GM12878 (cell line): ENCODE measurements around the gene LOX.

Experiments
- EZH2 ChIP-seq: IDR thresholded peaks from 2 replicates; pipeline ENCODE4 v1.6.1; 2012; ENCODE audit warnings: low read depth, mild to moderate bottlenecking, control low read depth, inconsistent platforms, low read length, borderline replicate concordance; ENCODE audit not compliant: control insufficient read depth
- FOXK2 ChIP-seq: fragments of 450-650 bp; IDR thresholded peaks from 2 replicates; pipeline ENCODE4 v1.6.1; 2017; ENCODE audit warnings: mild to moderate bottlenecking, moderate library complexity
- JUND ChIP-seq: IDR thresholded peaks from 2 replicates; pipeline ENCODE4 v1.6.1; 2012; ENCODE audit warnings: low read depth, mild to moderate bottlenecking, low read length, improper control_type of control experiment, moderate library complexity
- POLR2A ChIP-seq: IDR thresholded peaks from 2 replicates; pipeline ENCODE4 v1.6.1; 2011; ENCODE audit warnings: low read depth, mild to moderate bottlenecking, low read length
- POLR2AphosphoS5 ChIP-seq: IDR thresholded peaks from 2 replicates; pipeline ENCODE4 v1.6.1; 2011; ENCODE audit warnings: mild to moderate bottlenecking, low read length, inconsistent platforms
- SPI1 ChIP-seq: IDR thresholded peaks from 2 replicates; pipeline ENCODE4 v1.6.1; 2011; ENCODE audit warnings: low read depth, mild to moderate bottlenecking, low read length, moderate library complexity, borderline replicate concordance; ENCODE audit not compliant: insufficient read depth
- STAT1 ChIP-seq: fragments of 450-650 bp; conservative IDR thresholded peaks from 2 replicates; pipeline ENCODE4 v1.6.1; 2014; ENCODE audit warnings: antibody characterized with exemption, mild to moderate bottlenecking
- STAT3 ChIP-seq: IDR thresholded peaks from 2 replicates; pipeline ENCODE4 v1.6.1; 2011; ENCODE audit warnings: low read depth, low read length, improper control_type of control experiment
- TF ChIP-seq, protein P1 (sequence below): IDR thresholded peaks from 2 replicates; pipeline ENCODE4 v1.6.1; 2012; ENCODE audit warnings: improper control_type of control experiment, low read depth, low read length; ENCODE audit not compliant: insufficient replicate concordance
- TF ChIP-seq, protein P2 (sequence below), 3 experiments: IDR thresholded peaks in 2 of 3; conservative IDR thresholded peaks in 1 of 3; 2 replicates each; pipeline ENCODE4 v1.5.1; 2011; ENCODE audit warnings: low read depth in 3 of 3, low read length in 3 of 3, mild to moderate bottlenecking in 3 of 3, control low read depth in 2 of 3, moderate library complexity in 2 of 3, inconsistent platforms in 1 of 3, mixed read lengths in 1 of 3; ENCODE audit not compliant: control insufficient read depth in 2 of 3, insufficient read depth in 1 of 3; ENCODE audit errors: extremely low read depth in 1 of 3
- TF ChIP-seq, protein P3 (sequence below): IDR thresholded peaks from 2 replicates; pipeline ENCODE4 v1.6.1; 2012; ENCODE audit warnings: low read length, inconsistent platforms
- TF ChIP-seq, protein P4 (sequence below): IDR thresholded peaks from 2 replicates; pipeline ENCODE4 v1.6.1; 2012; ENCODE audit warnings: mild to moderate bottlenecking, low read depth, low read length

- no peak for TF ChIP-seq SPI1
- TF ChIP-seq, protein P1, sequence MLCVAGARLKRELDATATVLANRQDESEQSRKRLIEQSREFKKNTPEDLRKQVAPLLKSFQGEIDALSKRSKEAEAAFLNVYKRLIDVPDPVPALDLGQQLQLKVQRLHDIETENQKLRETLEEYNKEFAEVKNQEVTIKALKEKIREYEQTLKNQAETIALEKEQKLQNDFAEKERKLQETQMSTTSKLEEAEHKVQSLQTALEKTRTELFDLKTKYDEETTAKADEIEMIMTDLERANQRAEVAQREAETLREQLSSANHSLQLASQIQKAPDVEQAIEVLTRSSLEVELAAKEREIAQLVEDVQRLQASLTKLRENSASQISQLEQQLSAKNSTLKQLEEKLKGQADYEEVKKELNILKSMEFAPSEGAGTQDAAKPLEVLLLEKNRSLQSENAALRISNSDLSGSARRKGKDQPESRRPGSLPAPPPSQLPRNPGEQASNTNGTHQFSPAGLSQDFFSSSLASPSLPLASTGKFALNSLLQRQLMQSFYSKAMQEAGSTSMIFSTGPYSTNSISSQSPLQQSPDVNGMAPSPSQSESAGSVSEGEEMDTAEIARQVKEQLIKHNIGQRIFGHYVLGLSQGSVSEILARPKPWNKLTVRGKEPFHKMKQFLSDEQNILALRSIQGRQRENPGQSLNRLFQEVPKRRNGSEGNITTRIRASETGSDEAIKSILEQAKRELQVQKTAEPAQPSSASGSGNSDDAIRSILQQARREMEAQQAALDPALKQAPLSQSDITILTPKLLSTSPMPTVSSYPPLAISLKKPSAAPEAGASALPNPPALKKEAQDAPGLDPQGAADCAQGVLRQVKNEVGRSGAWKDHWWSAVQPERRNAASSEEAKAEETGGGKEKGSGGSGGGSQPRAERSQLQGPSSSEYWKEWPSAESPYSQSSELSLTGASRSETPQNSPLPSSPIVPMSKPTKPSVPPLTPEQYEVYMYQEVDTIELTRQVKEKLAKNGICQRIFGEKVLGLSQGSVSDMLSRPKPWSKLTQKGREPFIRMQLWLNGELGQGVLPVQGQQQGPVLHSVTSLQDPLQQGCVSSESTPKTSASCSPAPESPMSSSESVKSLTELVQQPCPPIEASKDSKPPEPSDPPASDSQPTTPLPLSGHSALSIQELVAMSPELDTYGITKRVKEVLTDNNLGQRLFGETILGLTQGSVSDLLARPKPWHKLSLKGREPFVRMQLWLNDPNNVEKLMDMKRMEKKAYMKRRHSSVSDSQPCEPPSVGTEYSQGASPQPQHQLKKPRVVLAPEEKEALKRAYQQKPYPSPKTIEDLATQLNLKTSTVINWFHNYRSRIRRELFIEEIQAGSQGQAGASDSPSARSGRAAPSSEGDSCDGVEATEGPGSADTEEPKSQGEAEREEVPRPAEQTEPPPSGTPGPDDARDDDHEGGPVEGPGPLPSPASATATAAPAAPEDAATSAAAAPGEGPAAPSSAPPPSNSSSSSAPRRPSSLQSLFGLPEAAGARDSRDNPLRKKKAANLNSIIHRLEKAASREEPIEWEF: no peak
- no peak for TF ChIP-seq STAT3
- TF ChIP-seq POLR2A: no peak
- TF ChIP-seq, protein P2, sequence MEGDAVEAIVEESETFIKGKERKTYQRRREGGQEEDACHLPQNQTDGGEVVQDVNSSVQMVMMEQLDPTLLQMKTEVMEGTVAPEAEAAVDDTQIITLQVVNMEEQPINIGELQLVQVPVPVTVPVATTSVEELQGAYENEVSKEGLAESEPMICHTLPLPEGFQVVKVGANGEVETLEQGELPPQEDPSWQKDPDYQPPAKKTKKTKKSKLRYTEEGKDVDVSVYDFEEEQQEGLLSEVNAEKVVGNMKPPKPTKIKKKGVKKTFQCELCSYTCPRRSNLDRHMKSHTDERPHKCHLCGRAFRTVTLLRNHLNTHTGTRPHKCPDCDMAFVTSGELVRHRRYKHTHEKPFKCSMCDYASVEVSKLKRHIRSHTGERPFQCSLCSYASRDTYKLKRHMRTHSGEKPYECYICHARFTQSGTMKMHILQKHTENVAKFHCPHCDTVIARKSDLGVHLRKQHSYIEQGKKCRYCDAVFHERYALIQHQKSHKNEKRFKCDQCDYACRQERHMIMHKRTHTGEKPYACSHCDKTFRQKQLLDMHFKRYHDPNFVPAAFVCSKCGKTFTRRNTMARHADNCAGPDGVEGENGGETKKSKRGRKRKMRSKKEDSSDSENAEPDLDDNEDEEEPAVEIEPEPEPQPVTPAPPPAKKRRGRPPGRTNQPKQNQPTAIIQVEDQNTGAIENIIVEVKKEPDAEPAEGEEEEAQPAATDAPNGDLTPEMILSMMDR (IDR thresholded peaks at IDR 0.05 in 2 of 3, conservative IDR thresholded peaks at IDR 0.05 in 1 of 3; ENCODE audit: control insufficient read depth in 2 of 3, extremely low read depth in 1 of 3, insufficient read depth in 1 of 3, low read depth in 3 of 3, low read length in 3 of 3): no peak
- no peak for TF ChIP-seq JUND
- no peak for TF ChIP-seq FOXK2
- no peak for TF ChIP-seq STAT1
- TF ChIP-seq, protein P3, sequence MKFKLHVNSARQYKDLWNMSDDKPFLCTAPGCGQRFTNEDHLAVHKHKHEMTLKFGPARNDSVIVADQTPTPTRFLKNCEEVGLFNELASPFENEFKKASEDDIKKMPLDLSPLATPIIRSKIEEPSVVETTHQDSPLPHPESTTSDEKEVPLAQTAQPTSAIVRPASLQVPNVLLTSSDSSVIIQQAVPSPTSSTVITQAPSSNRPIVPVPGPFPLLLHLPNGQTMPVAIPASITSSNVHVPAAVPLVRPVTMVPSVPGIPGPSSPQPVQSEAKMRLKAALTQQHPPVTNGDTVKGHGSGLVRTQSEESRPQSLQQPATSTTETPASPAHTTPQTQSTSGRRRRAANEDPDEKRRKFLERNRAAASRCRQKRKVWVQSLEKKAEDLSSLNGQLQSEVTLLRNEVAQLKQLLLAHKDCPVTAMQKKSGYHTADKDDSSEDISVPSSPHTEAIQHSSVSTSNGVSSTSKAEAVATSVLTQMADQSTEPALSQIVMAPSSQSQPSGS: no peak
- no peak for TF ChIP-seq EZH2
- no peak for TF ChIP-seq POLR2AphosphoS5
- TF ChIP-seq, protein P4, sequence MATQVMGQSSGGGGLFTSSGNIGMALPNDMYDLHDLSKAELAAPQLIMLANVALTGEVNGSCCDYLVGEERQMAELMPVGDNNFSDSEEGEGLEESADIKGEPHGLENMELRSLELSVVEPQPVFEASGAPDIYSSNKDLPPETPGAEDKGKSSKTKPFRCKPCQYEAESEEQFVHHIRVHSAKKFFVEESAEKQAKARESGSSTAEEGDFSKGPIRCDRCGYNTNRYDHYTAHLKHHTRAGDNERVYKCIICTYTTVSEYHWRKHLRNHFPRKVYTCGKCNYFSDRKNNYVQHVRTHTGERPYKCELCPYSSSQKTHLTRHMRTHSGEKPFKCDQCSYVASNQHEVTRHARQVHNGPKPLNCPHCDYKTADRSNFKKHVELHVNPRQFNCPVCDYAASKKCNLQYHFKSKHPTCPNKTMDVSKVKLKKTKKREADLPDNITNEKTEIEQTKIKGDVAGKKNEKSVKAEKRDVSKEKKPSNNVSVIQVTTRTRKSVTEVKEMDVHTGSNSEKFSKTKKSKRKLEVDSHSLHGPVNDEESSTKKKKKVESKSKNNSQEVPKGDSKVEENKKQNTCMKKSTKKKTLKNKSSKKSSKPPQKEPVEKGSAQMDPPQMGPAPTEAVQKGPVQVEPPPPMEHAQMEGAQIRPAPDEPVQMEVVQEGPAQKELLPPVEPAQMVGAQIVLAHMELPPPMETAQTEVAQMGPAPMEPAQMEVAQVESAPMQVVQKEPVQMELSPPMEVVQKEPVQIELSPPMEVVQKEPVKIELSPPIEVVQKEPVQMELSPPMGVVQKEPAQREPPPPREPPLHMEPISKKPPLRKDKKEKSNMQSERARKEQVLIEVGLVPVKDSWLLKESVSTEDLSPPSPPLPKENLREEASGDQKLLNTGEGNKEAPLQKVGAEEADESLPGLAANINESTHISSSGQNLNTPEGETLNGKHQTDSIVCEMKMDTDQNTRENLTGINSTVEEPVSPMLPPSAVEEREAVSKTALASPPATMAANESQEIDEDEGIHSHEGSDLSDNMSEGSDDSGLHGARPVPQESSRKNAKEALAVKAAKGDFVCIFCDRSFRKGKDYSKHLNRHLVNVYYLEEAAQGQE: no peak
These were observed 15.9 kb downstream of the LOX start for GRCh38 chr5:122062205-122062604.
